Endothelial cell of umbilical vein (primary cell): Measurements from ENCODE around the gene FHIT. TPM values are rescaled to one million over a fixed set of nuclear protein-coding genes. Genes with fewer than 3 reads are reported as not detected.

Source experiments
- BruUV-seq: library from RNA; stranded (reverse); fragments of 400-500 nt; replicated peaks from 2 replicates; lab custom pipeline; 2021; lab: Mats Ljungman, UMichigan
- CTCF ChIA-PET: fragments of 300-600, 350-600 bp; sonication (Branson Sonifier 250); formaldehyde crosslinking; loops from one replicate; lab custom pipeline; 2021; ENCODE audit warnings: antibody characterized with exemption, inconsistent platforms; lab: Charles Lee
- POLR2A ChIA-PET: fragments of 300-600, 350-600 bp; sonication (Branson Sonifier 250); formaldehyde crosslinking; loops from one replicate; lab custom pipeline; 2021; ENCODE audit warnings: antibody characterized with exemption, inconsistent platforms; lab: Charles Lee
- DNase-seq: peaks from one replicate; pipeline ENCODE4 v3.0.0-alpha.2; 2011; ENCODE audit warnings: low read depth, low spot score
- FAIRE-seq: peaks from 2 replicates; lab custom pipeline; 2011; peaks lifted over from hg19 to GRCh38; lab: Jason Lieb, UNC
- H2AFZ ChIP-seq: 2 replicates; pipeline ENCODE4 v1.6.0; 2012; ENCODE audit warnings: low read depth, low read length, control low read depth, inconsistent platforms
- H3K27ac ChIP-seq: 2 replicates; pipeline ENCODE4 v1.5.1; 2011; ENCODE audit warnings: low read depth, mild to moderate bottlenecking, control low read depth, low read length, moderate library complexity; ENCODE audit not compliant: insufficient read depth
- H3K27me3 ChIP-seq, 2 experiments: 2 replicates each; pipeline versions ENCODE4 v1.6.0 to v1.6.1; 2011; ENCODE audit warnings: low read length in 2 of 2, mixed read lengths in 1 of 2; ENCODE audit not compliant: control insufficient read depth in 2 of 2, insufficient read depth in 2 of 2
- H3K36me3 ChIP-seq, 2 experiments: 2 replicates in 1 of 2; 3 replicates in 1 of 2; pipeline ENCODE4 v1.5.1; 2011; ENCODE audit warnings: low read length in 2 of 2, mild to moderate bottlenecking in 1 of 2, moderate library complexity in 1 of 2; ENCODE audit not compliant: control insufficient read depth in 2 of 2, insufficient read depth in 2 of 2; ENCODE audit errors: extremely low read depth in 1 of 2
- H3K4me1 ChIP-seq: 3 replicates; pipeline ENCODE4 v1.5.1; 2011; ENCODE audit warnings: mild to moderate bottlenecking, low read length; ENCODE audit not compliant: control insufficient read depth, insufficient read depth; ENCODE audit errors: extremely low read depth
- H3K4me2 ChIP-seq: 2 replicates; pipeline ENCODE4 v1.6.1; 2011; ENCODE audit warnings: low read length, control low read depth, mixed read lengths; ENCODE audit not compliant: insufficient read depth
- H3K4me3 ChIP-seq, 3 experiments: fragments of 200-600 bp in 1 of 3; sonication (generic), shearing (Covaris generic) in 1 of 3; replicated peaks in 1 of 3; 2 replicates each; pipeline ENCODE4 v1.5.1; 2011 to 2016; ENCODE audit warnings: control low read depth in 3 of 3, low read length in 3 of 3, mild to moderate bottlenecking in 2 of 3, inconsistent platforms in 1 of 3, low read depth in 1 of 3, moderate library complexity in 1 of 3; ENCODE audit not compliant: insufficient read depth in 1 of 3
- H3K79me2 ChIP-seq: 2 replicates; pipeline ENCODE4 v1.6.0; 2012; ENCODE audit warnings: low read length, inconsistent platforms; ENCODE audit not compliant: control insufficient read depth, insufficient read depth
- H3K9ac ChIP-seq: replicated peaks from 2 replicates; pipeline ENCODE3; 2011; ENCODE audit warnings: low read length, control low read depth; ENCODE audit not compliant: insufficient read depth; ENCODE audit errors: extremely low read depth
- H3K9me1 ChIP-seq: replicated peaks from 3 replicates; pipeline ENCODE4 v1.6.0; 2011; ENCODE audit warnings: mild to moderate bottlenecking, low read length; ENCODE audit not compliant: control insufficient read depth, insufficient read depth; ENCODE audit errors: extremely low read depth
- H3K9me3 ChIP-seq: replicated peaks from 2 replicates; pipeline ENCODE4 v1.5.1; 2012; ENCODE audit warnings: low read length, inconsistent platforms; ENCODE audit not compliant: control insufficient read depth, insufficient read depth
- H4K20me1 ChIP-seq: replicated peaks from 2 replicates; pipeline ENCODE3; 2011; ENCODE audit warnings: mild to moderate bottlenecking, low read length; ENCODE audit not compliant: control insufficient read depth, insufficient read depth; ENCODE audit errors: extremely low read depth
- CTCF ChIP-seq, 2 donors: IDR thresholded peaks; 1 replicate in 1 of 2; 2 replicates in 1 of 2; pipeline ENCODE4 v1.5.1; 2011; ENCODE audit warnings: low read length in 2 of 2, mild to moderate bottlenecking in 2 of 2, moderate library complexity in 2 of 2, control low read depth in 1 of 2, inconsistent platforms in 1 of 2, low read depth in 1 of 2; ENCODE audit not compliant: insufficient read depth in 1 of 2; ENCODE audit errors: extremely low read depth in 1 of 2
- EZH2 ChIP-seq: IDR thresholded peaks from 2 replicates; pipeline ENCODE4 v1.6.1; 2012; ENCODE audit warnings: borderline replicate concordance, low read depth, mild to moderate bottlenecking, moderate library complexity, low read length, inconsistent platforms; ENCODE audit not compliant: severe bottlenecking
- FOS ChIP-seq: IDR thresholded peaks from 2 replicates; pipeline ENCODE4 v1.6.1; 2011; ENCODE audit warnings: mild to moderate bottlenecking, low read length, moderate library complexity, borderline replicate concordance; ENCODE audit not compliant: insufficient read depth
- GATA2 ChIP-seq: IDR thresholded peaks from 2 replicates; pipeline ENCODE4 v1.7.0; 2011; ENCODE audit warnings: low read depth, mild to moderate bottlenecking, moderate library complexity, mixed read lengths, low read length; ENCODE audit not compliant: insufficient read length, insufficient read depth
- JUN ChIP-seq: IDR thresholded peaks from 2 replicates; pipeline ENCODE4 v1.6.1; 2011; ENCODE audit warnings: borderline replicate concordance, low read depth; ENCODE audit not compliant: insufficient read length, insufficient read depth
- MAX ChIP-seq: IDR thresholded peaks from 2 replicates; pipeline ENCODE4 v1.6.1; 2011; ENCODE audit not compliant: insufficient read depth, insufficient read length
- MYC ChIP-seq: IDR thresholded peaks from one replicate; pipeline ENCODE4 v1.6.1; 2011; ENCODE audit warnings: mild to moderate bottlenecking, low read depth, low read length
- POLR2A ChIP-seq: IDR thresholded peaks from 2 replicates; pipeline ENCODE4 v1.6.1; 2012; ENCODE audit warnings: low read depth, mild to moderate bottlenecking, control low read depth, low read length
- POLR2AphosphoS5 ChIP-seq: IDR thresholded peaks from 2 replicates; pipeline ENCODE4 v1.6.1; 2012; ENCODE audit warnings: low read depth, mild to moderate bottlenecking, control low read depth, low read length, moderate library complexity; ENCODE audit not compliant: insufficient read depth
- dilution Hi-C: fragments of 300-500 bp; cut with MboI; formaldehyde crosslinking; loops from one replicate; pipeline ENCODE4 v1.15.0; 2019; ENCODE audit warnings: low sequenced_read_pairs; ENCODE audit not compliant: extremely low pct_ligation_motif_present
- intact Hi-C: fragments of 100-400 bp; cut with micrococcal nuclease; formaldehyde crosslinking; loops from one replicate; pipeline ENCODE4 v1.10.0; 2022
- polyA plus RNA-seq, 4 experiments: library from polyadenylated mRNA; depleted of rRNA in 3 of 4; stranded (reverse) in 3 of 4; unstranded in 1 of 4; fragments of >200 nt; gene quantifications; 2 replicates each; pipeline versions ENCODE4 v1.2.1 to v1.2.3, GENCODE V29; 2011 to 2012; ENCODE audit warnings: missing spikeins in 1 of 4
- total RNA-seq: library from RNA; stranded (reverse); gene quantifications from 2 replicates; pipeline ENCODE4 v1.2.3, GENCODE V29; 2021

FHIT gene
- total and polyA plus RNA-seq, 2 donors (not counting 3 experiments of a cell fraction or from before 2014, with no cell fraction given): 0.47 to 2.2 TPM

GRCh38 chr3:59939826-59940426 lies 1311.3 kb downstream of the FHIT start:
- Histone ChIP-seq H3K27me3 (no peaks in the 10 kb centered on the region), H3K9me1 (no peaks in the 10 kb centered on the region), H3K4me2 (no peak overlapping the region), H3K36me3 (no peaks in the 10 kb centered on the region), H3K4me3 (no peak overlapping the region), H3K9me3 (no peaks in the 10 kb centered on the region), H3K79me2 (no peaks in the 10 kb centered on the region), H2AFZ (no peak overlapping the region), H3K27ac (no peak overlapping the region), H3K9ac (no peak overlapping the region), H4K20me1 (no peaks in the 10 kb centered on the region), H3K4me1 (no peaks in the 10 kb centered on the region)
- no peak for FAIRE-seq
- intact Hi-C loops: no loop called here
- dilution Hi-C loops: no loop called here
- no peak for DNase-seq
- POLR2A ChIA-PET: no interaction called here
- CTCF ChIA-PET: interaction anchor here (0.6 to 1.0 kb wide), 2 partner anchors 11 to 1388 kb away, joined by 3 read pairs; no protein-coding TSS in a partner anchor
- no TSS peak for BruUV-seq
- no peak for TF ChIP-seq POLR2AphosphoS5
- TF ChIP-seq POLR2A: no peak
- TF ChIP-seq GATA2: no peak
- no peak for TF ChIP-seq EZH2
- no peak for TF ChIP-seq MAX
- TF ChIP-seq FOS: no peak
- TF ChIP-seq JUN: no peak
- TF ChIP-seq CTCF (IDR thresholded peaks at IDR 0.05; ENCODE audit: extremely low read depth in 1 of 2, insufficient read depth in 1 of 2, low read depth in 1 of 2, low read length in 2 of 2): no peak
- no peak for TF ChIP-seq MYC
